Measurements from ENCODE around the gene SVIL.
A peak's percentile ranks its signal among the peaks of the same experiment; 100 is the strongest.
"Not testable (repeated sequence)": the region's sequence is repeated elsewhere in the genome, so short reads cannot be mapped to it uniquely, and the experiment has no call there.

Gene SVIL

DNA sequence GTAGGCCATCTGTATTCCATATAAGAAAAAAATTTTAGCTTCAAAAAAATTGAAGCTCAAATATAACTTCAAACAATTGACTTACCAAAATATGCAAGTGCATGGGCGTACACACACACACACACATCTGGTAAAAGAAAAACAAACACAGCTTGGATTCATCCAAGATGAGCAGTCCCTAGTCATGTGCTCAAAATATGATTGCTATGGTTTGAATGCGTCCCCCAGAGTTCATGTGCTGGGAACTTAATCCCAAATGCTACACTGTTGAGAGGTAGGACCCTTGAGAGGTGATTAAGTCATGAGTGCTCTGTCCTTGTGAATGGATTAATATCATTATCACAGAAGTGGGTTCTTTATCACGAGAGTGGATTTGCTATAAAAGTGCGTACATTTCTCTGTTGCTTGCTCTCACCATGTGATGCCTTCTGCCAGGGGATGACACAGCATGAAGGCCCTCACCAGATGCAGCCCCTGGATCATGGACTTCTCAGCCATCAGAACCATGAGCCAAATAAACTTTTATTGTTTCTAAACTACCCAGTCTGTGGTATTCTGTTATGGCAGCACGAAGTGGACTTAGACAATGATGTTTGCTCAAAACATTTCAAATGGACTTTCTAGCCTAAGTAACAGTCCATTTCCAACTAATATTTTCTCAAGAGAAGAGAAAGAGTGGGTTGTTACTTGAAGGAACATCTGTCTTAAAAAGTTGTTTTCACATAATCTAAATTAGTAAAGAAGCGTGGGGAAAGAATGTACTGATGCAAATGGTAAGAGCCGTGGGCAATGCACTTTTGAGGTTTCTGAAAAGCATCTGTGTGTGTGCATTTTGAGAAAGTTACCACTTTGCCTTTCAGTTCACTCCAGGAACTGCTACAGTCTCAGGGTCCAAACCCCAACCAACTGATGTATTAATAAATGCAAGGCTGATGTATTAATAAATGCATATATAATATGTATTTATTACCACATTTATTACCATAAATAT lies 15.1 kb upstream of the SVIL start:
- DNase-seq, result no peak

DNA sequence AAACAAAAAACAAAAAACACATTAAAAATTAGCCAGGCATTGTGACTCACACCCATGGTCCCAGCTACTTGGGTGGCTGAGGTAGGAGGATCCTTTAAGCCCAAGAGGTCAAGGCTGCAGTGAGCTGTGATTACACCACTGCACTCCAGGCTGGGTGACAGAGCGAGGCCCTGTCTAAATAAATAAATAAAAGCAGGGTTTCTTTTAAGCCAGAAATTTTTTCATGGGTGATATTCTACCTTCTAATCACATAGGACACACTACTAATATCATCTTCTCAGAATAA lies 14.2 kb upstream of the SVIL start:
- DNase-seq, result no peak

- DNase-seq, result no peak
Measured at GRCh38 chr10:29648114-29648982, 13.6 kb upstream of the SVIL start.

GRCh38 chr10:29647478-29647877 lies 12.7 kb upstream of the SVIL start:
- DNase-seq, result no peak

DNA sequence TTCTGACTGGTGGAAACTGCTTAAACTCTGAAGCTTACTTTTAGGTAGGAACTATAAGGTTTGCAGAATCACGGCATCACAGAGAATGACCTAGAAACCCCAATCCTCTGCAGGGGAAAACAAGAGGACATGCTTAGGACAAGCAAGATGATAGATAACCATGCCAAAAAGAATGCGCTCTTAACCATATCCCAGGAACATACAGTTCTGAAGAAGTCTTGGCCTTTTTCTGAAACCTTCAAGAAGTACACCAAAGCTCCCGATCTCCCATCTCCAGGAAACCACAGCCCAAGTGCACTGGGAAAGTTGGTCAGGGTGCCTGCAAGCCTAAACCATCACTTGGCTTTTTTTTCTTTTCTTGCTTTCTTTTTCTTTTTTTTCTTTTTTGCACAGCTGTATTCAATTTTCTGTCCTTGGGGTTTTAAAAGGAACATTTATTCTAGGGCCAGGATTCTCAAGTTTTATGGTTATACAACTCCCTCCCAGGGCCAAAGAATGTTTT lies 12.2 kb upstream of the SVIL start:
- no peak for DNase-seq

GRCh38 chr10:29646238-29646902 lies 11.6 kb upstream of the SVIL start:
- peak; percentile 91 for DNase-seq

DNA sequence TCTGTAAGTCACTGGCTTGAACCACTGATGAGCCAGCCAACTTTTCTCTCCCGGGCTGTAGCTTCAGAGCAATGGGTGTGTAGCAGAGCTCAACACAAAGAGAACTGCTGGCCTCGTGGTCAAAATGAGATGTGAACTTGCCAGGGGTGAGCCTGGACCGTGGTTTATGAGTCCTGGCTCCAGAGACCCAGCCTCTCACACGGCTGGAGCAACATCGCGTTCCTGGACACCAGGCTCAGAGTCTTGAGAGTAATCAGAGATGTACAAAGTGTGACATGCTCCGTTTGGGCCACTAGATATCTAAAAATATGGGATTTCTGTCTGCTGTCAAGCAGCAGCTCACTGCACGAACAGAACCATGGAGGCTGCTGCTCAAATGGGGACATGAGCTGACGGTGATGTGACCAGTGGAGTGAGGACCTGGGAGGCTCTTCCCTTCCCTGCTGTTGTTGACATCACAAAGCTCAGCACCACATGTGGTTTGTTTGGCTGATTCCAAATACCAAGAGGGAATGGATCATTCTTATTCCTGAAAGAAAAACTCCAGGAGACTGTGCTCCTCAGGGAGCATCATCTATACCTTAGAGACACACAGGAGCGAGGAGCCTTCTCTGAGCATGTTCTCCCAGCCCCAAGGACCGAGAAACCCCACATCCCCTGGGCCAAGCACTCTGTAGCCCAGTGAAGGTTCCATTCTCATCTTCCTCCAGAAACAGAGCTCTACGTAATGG lies 9.2 kb upstream of the SVIL start:
- no peak for DNase-seq

- DNase-seq, result no peak
Measured at GRCh38 chr10:29642990-29643389, 8.2 kb upstream of the SVIL start.

DNA sequence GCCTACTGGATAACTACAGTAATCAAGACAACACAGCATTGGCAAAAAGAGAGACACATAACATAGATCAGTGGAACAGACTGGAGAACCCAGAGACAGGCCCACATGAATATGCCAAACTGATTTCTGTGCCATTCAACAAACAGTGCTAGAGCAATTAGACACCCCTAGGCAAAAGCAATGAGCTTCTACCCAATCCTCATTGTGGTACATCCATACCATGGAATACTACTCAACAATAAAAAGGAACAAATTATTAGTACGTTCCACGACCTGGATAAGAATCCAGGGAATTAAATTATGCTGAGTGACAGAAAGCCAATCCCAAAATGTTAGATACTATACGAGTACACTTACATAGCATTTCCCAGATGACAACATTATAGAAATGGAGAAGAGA lies 2.8 kb upstream of the SVIL start:
- no peak for DNase-seq

GRCh38 chr10:29636178-29636577 lies 1.4 kb upstream of the SVIL start:
- DNase-seq, result no peak

- no peak for DNase-seq
Measured at GRCh38 chr10:29635711-29636144, 957 bp upstream of the SVIL start.

- no peak for DNase-seq
Measured at GRCh38 chr10:29634105-29634504, 666 bp downstream of the SVIL start.

- no peak for DNase-seq
Measured at GRCh38 chr10:29631049-29631339, 3.8 kb downstream of the SVIL start.

DNA sequence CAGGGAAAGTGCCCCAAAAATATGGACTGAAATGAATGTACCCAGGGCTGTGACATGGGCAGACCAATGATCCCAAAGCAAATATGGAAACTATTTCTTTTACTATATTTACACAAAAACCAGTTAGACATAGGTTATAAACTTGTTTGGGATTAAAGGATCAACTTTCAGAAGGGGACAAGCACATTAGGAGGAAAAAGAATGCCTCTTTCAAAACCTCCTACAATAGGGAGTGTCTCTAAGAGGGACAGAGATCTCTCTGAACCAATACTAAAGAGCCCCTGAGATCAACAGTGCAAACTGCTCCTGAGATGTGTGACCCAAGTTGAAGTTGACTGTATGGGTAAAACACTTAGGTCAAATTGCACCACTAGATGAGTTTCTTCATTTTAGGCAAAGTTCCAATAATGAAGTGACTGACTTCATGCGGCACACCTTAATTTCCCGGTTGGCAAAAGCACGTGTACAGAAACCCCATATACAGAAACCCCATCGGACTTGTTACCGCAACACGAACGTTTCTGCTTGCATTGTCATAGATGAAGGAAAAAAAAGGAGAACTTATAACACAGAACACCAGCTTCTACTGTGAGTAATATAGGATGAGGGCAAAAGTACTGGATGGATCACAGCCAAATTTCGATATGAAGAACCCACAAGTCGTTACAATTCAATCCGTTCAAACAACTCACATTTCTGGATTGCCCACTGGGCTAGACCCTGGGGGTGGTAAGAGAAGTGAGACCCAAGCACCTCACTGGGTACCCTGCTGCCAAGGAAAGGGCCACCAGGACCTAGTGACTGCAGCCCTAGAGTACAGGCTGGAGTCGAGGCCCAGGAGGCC lies 4.3 kb downstream of the SVIL start:
- DNase-seq, result no peak

DNA sequence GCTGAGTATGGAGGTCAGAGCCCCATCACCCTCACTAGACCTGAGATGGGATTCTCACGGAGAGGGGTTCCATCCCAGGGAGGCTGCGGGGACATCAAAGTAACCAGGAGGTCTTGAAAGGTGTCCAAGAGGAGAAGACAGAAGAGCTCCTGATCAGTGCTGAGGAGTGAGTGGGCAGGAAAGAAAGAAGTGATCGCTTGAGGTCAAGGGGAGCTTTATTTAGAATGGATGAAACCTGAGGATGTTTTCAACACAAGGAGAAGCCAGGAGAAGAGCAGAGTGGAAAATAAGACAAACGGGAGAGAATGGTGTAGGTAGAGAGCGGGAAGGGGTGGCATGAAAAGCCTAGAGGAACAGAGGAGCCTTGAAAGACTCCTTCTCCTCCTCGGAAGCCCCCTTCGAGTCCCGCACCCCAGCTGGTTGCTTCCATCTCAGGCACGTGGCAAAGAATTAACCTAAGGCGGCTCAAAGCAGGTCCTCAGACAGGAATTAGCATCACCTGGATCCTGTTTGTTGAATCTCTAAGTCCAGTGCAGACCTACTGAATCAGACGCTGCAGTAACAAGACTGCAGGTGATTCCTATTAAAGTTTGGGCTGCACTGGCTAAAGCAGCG lies 5.8 kb downstream of the SVIL start:
- no peak for DNase-seq

GRCh38 chr10:29628311-29628710 lies 6.5 kb downstream of the SVIL start:
- DNase-seq, result no peak

GRCh38 chr10:29627201-29628132 lies 7.3 kb downstream of the SVIL start:
- DNase-seq, result no peak

DNA sequence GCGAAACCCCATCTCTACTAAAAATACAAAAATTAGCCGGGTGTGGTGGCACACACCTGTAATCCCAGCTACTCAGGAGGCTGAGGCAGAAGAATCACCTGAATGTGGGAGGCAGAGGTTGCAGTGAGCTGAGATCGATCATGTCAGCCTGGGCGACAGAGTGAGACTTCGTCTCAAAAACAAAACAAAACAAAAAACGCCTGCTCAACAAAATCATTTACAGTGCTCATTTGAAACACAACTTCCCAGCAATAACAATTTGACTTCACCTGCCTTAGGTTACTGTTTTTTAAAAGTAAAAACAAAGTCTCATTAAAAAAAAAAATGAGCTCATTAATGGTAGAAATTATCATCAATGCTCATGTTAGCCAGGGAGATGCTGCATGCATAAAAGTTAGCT lies 10.4 kb downstream of the SVIL start:
- DNase-seq, result not testable (repeated sequence)

DNA sequence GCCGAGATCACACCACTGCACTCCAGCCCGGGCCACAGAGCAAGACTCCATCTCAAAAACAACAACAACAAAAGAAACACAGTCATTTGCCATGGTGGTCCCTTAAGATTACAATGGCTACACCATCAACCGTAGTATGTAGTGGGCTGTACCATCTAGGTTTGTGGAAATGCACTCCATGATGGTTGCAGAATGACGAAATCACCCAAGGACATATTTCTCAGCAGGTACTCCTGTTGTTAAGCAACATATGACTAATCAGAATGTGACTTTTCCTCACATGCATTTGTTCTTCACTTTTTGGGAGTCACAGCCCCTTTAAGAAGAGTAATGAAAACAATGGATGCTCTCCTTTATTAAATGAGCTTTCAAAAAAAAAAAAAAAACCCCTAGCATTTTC lies 11.0 kb downstream of the SVIL start:
- no peak for DNase-seq

DNA sequence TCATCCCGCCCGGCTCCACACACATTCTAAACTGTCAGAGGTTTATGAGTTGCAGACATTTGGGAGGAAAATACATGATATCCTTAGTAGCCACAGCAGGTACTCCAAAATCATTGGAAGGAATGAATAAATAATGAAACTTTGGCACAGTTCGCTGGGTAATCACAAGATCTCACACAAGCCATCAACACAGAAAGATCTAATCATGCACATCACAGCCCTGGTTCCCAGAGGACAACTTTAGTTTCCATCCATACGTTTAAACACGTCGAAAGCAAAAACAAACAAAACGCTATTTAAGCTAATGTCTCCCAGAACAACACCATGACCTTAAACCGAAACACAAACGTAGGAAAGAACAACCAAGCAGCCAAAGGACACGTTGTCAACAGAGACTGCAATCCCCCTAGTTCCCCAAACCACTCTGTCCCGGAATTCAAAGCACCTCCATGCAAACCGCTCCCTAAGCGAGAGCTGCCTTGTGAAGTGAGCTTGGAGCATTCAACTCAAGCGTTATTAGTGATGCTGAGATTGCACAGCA lies 12.3 kb downstream of the SVIL start:
- DNase-seq, result no peak

All from DMS 273 treated with DMSO at 0.1 percent for 48 hours (cell line).